Raji (cell line): ENCODE data around the gene SLC7A11.

Experiments used
- POLR2A ChIP-seq: IDR thresholded peaks from 2 replicates; pipeline ENCODE4 v1.6.1; 2011; ENCODE audit warnings: low read depth, low read length, control low read depth; ENCODE audit not compliant: insufficient read depth

SLC7A11 gene

GRCh38 chr4:138161351-138161750 is 80.8 kb downstream of the SLC7A11 start:
- TF ChIP-seq POLR2A: no peak

- no peak for TF ChIP-seq POLR2A
These were observed 83.3 kb downstream of the SLC7A11 start for GRCh38 chr4:138158746-138159297.

DNA sequence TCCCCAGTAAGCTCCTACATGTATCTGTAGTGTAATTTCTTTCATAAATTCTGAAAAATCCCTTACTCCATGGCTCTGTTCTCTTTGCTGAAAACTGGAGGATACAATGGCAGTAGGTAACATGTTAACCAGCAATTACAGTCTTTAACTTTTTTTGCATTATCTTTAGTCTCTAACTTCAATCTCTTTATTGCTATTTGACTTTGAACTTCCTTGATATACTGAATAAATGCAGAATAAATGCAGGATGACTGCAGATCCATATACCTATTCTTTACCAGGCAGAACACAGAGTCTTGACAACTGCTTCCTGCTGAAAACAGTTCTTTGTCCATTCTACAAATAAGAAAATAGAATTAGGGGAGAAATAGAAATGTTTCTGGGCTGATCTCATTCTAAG is 101.3 kb downstream of the SLC7A11 start:
- no peak for TF ChIP-seq POLR2A

- no peak for TF ChIP-seq POLR2A
These were observed 103.4 kb downstream of the SLC7A11 start for GRCh38 chr4:138138774-138139173.

GRCh38 chr4:138135610-138136009 is 106.5 kb downstream of the SLC7A11 start:
- no peak for TF ChIP-seq POLR2A

DNA sequence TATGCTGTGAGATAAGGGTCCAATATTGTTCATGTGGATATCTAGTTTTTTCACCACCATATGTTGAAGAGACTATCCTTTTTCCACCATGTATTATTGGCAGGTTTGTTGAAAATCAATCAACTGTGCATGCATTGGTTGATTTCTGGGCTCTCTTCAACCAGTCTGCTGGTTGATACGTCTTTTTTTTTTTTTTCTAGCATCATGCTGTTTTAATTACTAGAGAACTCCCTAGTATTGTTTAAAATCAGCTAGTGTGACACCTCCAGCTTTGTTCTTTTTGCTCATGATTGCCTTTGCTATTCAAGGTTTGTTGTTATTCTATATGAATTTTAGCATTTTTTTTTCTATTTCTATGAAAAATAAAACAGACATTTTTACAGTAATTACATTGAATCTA is 123.9 kb downstream of the SLC7A11 start:
- TF ChIP-seq POLR2A: no peak

GRCh38 chr4:138115053-138115452 is 127.1 kb downstream of the SLC7A11 start:
- no peak for TF ChIP-seq POLR2A

DNA sequence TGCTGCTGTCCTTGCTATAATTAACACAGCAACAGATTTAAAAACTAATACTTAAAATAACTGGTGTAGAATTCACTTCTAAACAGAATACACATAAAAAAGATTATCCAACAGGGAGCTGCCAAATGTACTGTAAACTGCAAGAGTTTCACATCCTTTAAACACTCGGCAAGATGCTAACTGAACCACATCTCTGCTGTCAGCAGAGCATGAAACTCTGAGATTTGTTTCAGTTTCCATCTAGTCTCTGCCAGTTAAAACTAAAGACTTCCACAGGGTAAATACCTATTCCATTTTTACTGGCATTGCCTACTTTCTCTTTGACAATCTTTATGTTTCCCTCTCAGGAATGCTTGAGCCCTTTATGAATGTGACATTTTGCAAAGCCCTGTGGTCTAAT is 127.7 kb downstream of the SLC7A11 start:
- no peak for TF ChIP-seq POLR2A
